GM19395 (cell line): ENCODE results near the gene MAP2K2.

Experiments used
- ATAC-seq: cut with Tn5 transposase; IDR thresholded peaks from one replicate; pipeline ENCODE4 v1.9.1; 2021; ENCODE audit warnings: mild to moderate bottlenecking, moderate library complexity; ENCODE audit not compliant: unreplicated experiment

Gene MAP2K2

GRCh38 chr19:4100647-4101495 lies 23.1 kb downstream of the MAP2K2 start:
- no peak for ATAC-seq

GRCh38 chr19:4099041-4099764 lies 24.7 kb downstream of the MAP2K2 start:
- ATAC-seq = no peak

- ATAC-seq = no peak
Observed at GRCh38 chr19:4098493-4098892, 25.4 kb downstream of the MAP2K2 start.

- no peak for ATAC-seq
Observed at GRCh38 chr19:4097501-4097900, 26.4 kb downstream of the MAP2K2 start.

GRCh38 chr19:4096049-4096892 lies 27.7 kb downstream of the MAP2K2 start:
- no peak for ATAC-seq

GRCh38 chr19:4095488-4095844 lies 28.5 kb downstream of the MAP2K2 start:
- ATAC-seq = no peak

GRCh38 chr19:4094761-4095487 lies 29.0 kb downstream of the MAP2K2 start:
- ATAC-seq = no peak

- no peak for ATAC-seq
Observed at GRCh38 chr19:4094291-4094690, 29.6 kb downstream of the MAP2K2 start.

GRCh38 chr19:4093643-4094175 lies 30.2 kb downstream of the MAP2K2 start:
- no peak for ATAC-seq

- no peak for ATAC-seq
Observed at GRCh38 chr19:4090356-4091220, 33.3 kb downstream of the MAP2K2 start.

- no peak for ATAC-seq
Observed at GRCh38 chr19:4089946-4090345, 34.0 kb downstream of the MAP2K2 start.

GRCh38 chr19:4089400-4089908 lies 34.5 kb downstream of the MAP2K2 start:
- ATAC-seq = no peak

- ATAC-seq = no peak
Observed at GRCh38 chr19:4088975-4089374, 34.9 kb downstream of the MAP2K2 start.

- no peak for ATAC-seq
Observed at GRCh38 chr19:4087787-4088679, 35.9 kb downstream of the MAP2K2 start.

- no peak for ATAC-seq
Observed at GRCh38 chr19:4086411-4086867, 37.5 kb downstream of the MAP2K2 start.

- no peak for ATAC-seq
Observed at GRCh38 chr19:4084547-4084877, 39.4 kb downstream of the MAP2K2 start.

- ATAC-seq = no peak
Observed at GRCh38 chr19:4083677-4084546, 40.0 kb downstream of the MAP2K2 start.
